ENCODE measurements around the gene IPO5. TPM values are rescaled to one million over a fixed set of nuclear protein-coding genes. Genes with fewer than 3 reads are reported as not detected.

IPO5 gene
- total and polyA plus RNA-seq, 2 of the 8 experiments (the other 6 are each of a cell fraction or from before 2014, with no cell fraction given), result 143 to 410 TPM

- Histone ChIP-seq H2BK12ac (ENCODE audit: low read depth, low read length) (no peak overlapping the region), H3K4ac (replicated peaks; ENCODE audit: insufficient read length, low read depth, low read length) (no peak overlapping the region), H4K91ac (replicated peaks; ENCODE audit: insufficient read length, low read length) (no peak overlapping the region), H4K8ac (ENCODE audit: extremely low read depth, insufficient read depth, low read length) (no peak overlapping the region), H3K36me3 (ENCODE audit: control insufficient read depth in 2 of 4, insufficient read depth in 4 of 4, low read length in 3 of 4) (no peaks in the 10 kb centered on the region), H3K27ac (ENCODE audit: low read depth, low read length) (no peak overlapping the region), H3K23me2 (ENCODE audit: low read depth, low read length) (no peaks in the 10 kb centered on the region), H3K9ac (replicated peaks in 1 of 4; ENCODE audit: extremely low read depth in 1 of 4, low read depth in 3 of 4, low read length in 3 of 4) (no peak overlapping the region), H3K56ac (replicated peaks; ENCODE audit: insufficient read length, low read depth, low read length) (no peak overlapping the region), H2AFZ (ENCODE audit: low read length) (no peak overlapping the region), H3K79me2 (ENCODE audit: control insufficient read depth in 1 of 2, insufficient read depth in 2 of 2, low read length in 2 of 2) (no peaks in the 10 kb centered on the region; a peak in 1 of 4 replicates), H3K4me3 (ENCODE audit: extremely low read depth in 1 of 4, insufficient read depth in 2 of 4, low read depth in 3 of 4, low read length in 4 of 4) (no peak overlapping the region), H3K18ac (ENCODE audit: extremely low read depth, low read length) (no peak overlapping the region), H2BK20ac (ENCODE audit: low read length) (no peak overlapping the region), H3K9me3 (ENCODE audit: insufficient read depth in 2 of 2, low read depth in 1 of 2, low read length in 1 of 2) (no peaks in the 10 kb centered on the region), H3K4me2 (ENCODE audit: insufficient read depth in 1 of 2, low read depth in 2 of 2, low read length in 2 of 2) (no peak overlapping the region), H2BK15ac (ENCODE audit: low read length) (no peak overlapping the region), H3K27me3 (replicated peaks in 1 of 4; ENCODE audit: control insufficient read depth in 3 of 4, extremely low read depth in 1 of 4, insufficient read depth in 3 of 4, low read length in 3 of 4) (no peaks in the 10 kb centered on the region; a peak in 1 of 7 replicates), H4K20me1 (replicated peaks in 1 of 2; ENCODE audit: control insufficient read depth in 1 of 2, insufficient read depth in 2 of 2, low read length in 2 of 2) (no peaks in the 10 kb centered on the region), H4K5ac (ENCODE audit: insufficient read length, low read depth, low read length) (no peak overlapping the region), H3K79me1 (ENCODE audit: low read depth, low read length) (no peaks in the 10 kb centered on the region), H2BK5ac (ENCODE audit: low read depth, low read length) (no peak overlapping the region), H2BK120ac (replicated peaks; ENCODE audit: low read depth, low read length) (no peak overlapping the region), H3K14ac (ENCODE audit: insufficient read length) (no peak overlapping the region), H2AK5ac (ENCODE audit: low read depth, low read length) (no peak overlapping the region; the same call in 1 of the 2 replicates), H3K23ac (ENCODE audit: insufficient read length) (no peak overlapping the region), H3K4me1 (replicated peaks in 1 of 4; ENCODE audit: control insufficient read depth in 3 of 4, insufficient read depth in 4 of 4, low read length in 3 of 4) (peaks cover 0 to 4% (median 0%) of the 10 kb centered on the region in 4 experiments; a peak in 1 of 7 replicates)
- DNase-seq (ENCODE audit: low read depth in 1 of 2, low spot score in 2 of 2) (no peak), FAIRE-seq (no peak)
- POLR2A ChIA-PET (ENCODE audit: partially characterized antibody), result no interaction called here
- 94% methylated on average over 5 of the region's 5 CpGs; no CpG with 5 or more reads in 1 of the 2 experiments for WGBS, 2 experiments (ENCODE audit: extremely low coverage in 1 of 2, insufficient coverage in 1 of 2, insufficient read length in 1 of 2, insufficient replicate concordance in 2 of 2, low coverage in 1 of 2, low lambda C conversion rate in 2 of 2, missing lambda C conversion rate in 1 of 2)
- CTCF ChIA-PET (ENCODE audit: partially characterized antibody), result interaction anchor here (0.8 to 3.2 kb wide), 5 partner anchors 11 to 413 kb away, joined by 3 to 17 read pairs (median 12); no protein-coding TSS in a partner anchor
These were observed 78.7 kb downstream of the IPO5 start for GRCh38 chr13:98032168-98032567.
